ENCODE measurements around the gene RNF157.
"Not testable (repeated sequence)": the region's sequence is repeated elsewhere in the genome, so short reads cannot be mapped to it uniquely, and the experiment has no call there.

Gene RNF157

DNA sequence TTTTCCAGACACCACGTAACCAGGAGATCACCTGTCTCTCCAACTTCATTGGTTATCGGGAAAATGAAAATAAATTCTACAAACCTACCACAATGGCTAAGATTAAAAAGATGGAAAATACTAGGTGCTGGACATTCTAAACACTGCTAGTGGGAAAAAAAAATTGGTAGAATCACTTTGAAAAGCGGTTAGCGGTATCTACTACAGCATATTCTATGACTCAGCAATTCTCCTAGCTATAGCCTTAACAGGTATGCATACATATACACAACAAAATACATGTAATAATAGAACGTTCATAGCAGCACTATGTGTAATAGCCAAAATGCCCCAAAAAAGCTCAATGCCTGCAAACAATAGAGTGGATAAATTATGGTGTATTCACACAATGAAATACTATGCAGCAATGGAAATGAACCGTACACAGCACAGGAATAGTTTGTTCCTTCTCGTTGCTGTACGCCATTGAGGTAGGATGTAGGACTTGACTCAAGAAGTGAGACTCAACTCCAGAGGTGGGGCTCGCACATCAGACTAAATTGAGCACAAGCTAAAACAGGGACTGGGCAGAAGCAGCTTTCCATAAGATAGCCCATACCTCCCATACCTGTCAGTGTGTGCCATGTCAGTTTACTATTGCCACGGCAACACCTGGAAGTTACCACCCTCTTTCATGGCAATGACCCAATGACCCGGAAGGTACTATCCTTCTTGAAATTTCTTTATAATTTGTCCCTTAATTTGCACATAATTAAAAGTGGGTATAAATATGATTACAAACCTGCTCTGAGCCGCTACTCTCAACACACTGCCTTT is 44.8 kb downstream of the RNF157 start:
- FAIRE-seq (no peak), DNase-seq (ENCODE audit: low spot score) (no peak)

- FAIRE-seq, result no peak
Measured at GRCh38 chr17:76193591-76193990, 46.7 kb downstream of the RNF157 start.

GRCh38 chr17:76191896-76192295 is 48.4 kb downstream of the RNF157 start:
- FAIRE-seq (no peak), DNase-seq (ENCODE audit: low spot score) (no peak)

More at GRCh38 chr17:76193591-76193990, 46.7 kb downstream of the RNF157 start:
- no peak for DNase-seq (ENCODE audit: low spot score)

DNA sequence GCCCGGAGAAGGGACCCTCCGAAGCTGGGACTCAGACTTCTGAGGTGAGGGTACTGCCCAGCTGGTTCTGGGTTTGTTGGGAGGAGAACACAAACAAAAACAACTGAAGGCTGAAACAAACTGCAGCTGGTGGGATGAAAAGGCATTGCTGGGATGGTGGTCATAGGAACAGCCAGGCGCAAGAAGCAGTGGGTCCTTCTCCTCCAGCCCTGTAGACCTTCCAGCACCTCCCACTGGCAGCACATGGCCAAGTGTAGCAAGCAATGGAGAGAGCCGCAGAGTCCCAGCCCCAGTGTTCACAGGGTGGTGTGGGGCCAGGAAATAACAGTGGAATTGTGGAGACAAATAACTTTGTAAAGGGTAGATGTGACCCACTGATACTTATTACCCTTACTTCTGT is 50.6 kb downstream of the RNF157 start:
- no peak for FAIRE-seq

GRCh38 chr17:76189247-76189646 is 51.0 kb downstream of the RNF157 start:
- no peak for DNase-seq (ENCODE audit: low spot score)
- no peak for FAIRE-seq

More for the DNA sequence above, 50.6 kb downstream of the RNF157 start:
- DNase-seq (ENCODE audit: low spot score), result no peak

DNA sequence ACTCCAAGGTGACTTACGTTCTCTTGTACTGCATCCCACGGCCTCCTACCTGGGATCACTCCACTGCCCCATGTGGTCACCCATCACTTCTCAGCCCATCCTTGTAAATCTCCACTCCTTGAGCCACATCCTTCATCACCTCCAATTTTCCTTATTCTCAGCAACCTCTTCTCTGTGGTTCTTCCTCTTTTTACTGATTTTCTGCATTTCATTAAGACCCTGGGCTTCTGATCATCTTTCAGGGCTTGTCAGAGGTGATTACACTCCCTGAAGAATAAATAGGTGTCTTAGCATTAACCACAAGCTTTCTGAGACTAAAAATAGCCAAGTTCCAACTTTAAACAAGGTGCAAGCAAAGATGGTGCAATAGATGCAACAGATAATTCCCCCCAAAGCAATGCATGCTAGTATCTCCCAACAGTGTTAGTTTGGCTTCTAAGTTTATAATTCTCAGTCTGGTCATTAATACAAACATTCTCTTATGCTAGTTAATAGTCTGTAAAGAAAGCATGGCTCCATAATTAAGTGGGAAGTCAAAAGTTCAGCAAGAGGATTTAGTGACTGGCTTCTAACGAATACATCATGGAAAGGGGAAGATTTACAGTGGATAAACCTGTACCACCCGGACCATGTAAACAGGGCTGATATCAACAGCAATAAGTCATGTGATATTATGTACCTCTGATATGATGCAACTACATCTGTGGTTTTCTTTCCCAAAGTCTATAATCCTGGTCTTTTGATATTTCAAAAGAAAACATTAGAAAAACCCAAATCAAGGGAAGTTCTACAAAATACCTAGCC is 51.9 kb downstream of the RNF157 start:
- DNase-seq (ENCODE audit: low spot score) (no peak), FAIRE-seq (no peak)

DNA sequence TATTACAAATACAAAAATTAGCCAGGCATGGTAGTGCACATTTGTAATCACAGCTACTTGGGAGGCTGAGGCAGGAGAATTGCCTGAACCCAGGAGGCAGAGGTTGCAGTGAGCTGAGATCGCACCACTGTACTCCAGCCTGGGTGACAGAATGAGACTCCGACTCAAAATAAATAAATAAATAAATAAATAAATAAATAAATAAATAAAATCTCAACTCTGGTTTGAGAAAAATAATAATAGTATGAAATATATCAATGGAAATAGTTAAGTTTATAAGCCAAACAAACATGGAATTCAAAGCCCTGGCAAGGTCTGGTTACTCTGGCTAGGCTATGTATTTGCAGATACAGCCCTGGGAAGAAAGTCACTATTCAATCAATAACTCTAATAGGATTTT is 53.5 kb downstream of the RNF157 start:
- FAIRE-seq; DNase-seq (ENCODE audit: low spot score): not testable (repeated sequence)

GRCh38 chr17:76184290-76184689 is 56.0 kb downstream of the RNF157 start:
- FAIRE-seq, result no peak

GRCh38 chr17:76182016-76182764 is 58.1 kb downstream of the RNF157 start:
- FAIRE-seq (peak; percentile 50), DNase-seq (ENCODE audit: low spot score) (peak; percentile 76)

More at GRCh38 chr17:76184290-76184689, 56.0 kb downstream of the RNF157 start:
- no peak for DNase-seq (ENCODE audit: low spot score)

- DNase-seq (ENCODE audit: low spot score), result no peak
- FAIRE-seq, result no peak
Measured at GRCh38 chr17:76179496-76180467, 60.5 kb downstream of the RNF157 start.

- FAIRE-seq (no peak), DNase-seq (ENCODE audit: low spot score) (no peak)
Measured at GRCh38 chr17:76178124-76178523, 62.2 kb downstream of the RNF157 start.

DNA sequence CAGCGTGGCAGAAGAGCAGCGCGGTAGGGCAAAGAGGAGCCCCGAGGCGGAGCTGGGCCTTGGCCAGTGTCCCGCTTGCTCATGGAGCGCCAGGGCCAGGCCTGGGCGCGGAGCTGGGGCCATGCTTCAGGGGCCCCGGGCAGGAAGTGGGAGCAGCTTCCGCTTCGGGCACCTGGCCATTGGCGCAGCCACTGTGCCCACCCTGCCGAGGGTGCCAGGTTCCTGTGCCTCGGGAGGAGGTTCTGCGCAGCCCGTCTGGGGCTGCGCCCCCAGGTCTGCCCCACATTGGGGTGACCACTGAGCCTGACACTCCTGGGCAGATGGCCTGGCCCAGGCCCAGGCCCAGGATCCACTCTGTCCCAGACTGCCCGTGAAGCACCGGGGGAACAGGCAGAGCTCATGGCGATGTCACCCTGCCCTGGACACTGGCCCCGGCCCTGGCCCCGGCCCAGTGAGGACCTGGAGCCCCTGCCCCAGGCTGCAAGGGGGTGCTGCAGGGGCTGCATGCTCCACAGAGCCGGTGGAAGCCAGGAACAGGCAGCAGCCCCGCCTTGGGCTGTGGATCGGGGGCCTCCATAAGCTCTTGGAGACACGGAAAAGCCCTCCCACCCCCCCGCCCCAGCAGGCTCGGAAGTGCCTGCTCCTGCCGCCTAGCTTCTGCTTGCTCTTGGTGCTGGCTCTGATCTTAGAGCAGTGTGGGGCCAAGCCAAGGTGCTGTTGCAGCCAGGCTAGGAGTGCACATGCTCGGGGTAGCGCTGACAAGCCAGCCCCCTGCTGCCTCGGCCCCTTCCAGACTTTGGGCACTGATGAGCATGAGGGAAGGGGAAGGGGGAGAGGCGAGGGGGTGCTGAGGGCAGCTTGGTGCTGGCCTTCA is 63.4 kb downstream of the RNF157 start:
- FAIRE-seq (no peak), DNase-seq (ENCODE audit: low spot score) (no peak)

GRCh38 chr17:76174037-76174436 is 66.3 kb downstream of the RNF157 start:
- FAIRE-seq, result no peak
- no peak for DNase-seq (ENCODE audit: low spot score)

GRCh38 chr17:76173474-76173873 is 66.8 kb downstream of the RNF157 start:
- DNase-seq (ENCODE audit: low spot score) (no peak), FAIRE-seq (no peak)

- no peak for DNase-seq (ENCODE audit: low spot score)
- no peak for FAIRE-seq
Measured at GRCh38 chr17:76171706-76172105, 68.6 kb downstream of the RNF157 start.

DNA sequence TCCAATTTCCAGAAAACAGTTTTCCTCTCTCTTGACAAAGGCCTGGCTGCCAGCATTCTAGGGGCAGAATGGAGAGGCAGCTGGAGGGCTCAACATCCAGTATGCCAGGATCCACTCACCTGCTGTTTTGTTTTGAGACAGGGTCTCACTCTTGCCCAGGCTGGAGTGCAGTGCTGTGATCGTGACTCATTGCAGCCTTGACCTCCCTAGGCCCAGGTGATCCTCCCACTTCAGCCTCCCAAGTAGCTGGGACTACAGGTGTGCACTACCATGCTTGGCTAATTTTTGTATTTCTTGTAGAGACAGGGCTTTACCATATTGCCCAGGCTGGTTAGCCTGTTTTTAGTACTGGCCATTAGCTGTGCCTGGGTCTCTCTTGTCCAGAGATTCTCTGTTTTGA is 70.2 kb downstream of the RNF157 start:
- FAIRE-seq, result no peak

DNA sequence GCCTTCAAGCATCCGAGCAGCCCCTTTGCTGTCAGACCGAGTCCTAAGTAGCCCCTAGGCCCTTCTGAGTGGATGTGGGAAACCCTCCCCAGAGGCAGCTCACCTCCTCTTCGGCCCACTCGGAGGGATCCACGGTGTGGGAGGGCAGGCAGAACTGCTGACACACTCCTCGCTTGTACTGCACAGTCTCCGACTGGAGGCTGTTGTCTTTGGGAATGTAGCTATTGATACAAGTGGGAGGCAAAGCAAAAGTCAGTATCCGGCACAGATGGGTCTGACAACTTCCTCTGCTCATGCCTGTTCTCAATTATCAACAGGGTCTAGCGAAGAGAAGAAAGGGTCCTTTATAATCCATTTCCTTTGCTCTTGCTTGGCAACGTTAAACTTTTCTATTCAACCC is 73.4 kb downstream of the RNF157 start:
- FAIRE-seq (no peak), DNase-seq (ENCODE audit: low spot score) (no peak)

More for the DNA sequence above, 70.2 kb downstream of the RNF157 start:
- DNase-seq (ENCODE audit: low spot score), result no peak

GRCh38 chr17:76166168-76166567 is 74.1 kb downstream of the RNF157 start:
- FAIRE-seq (no peak), DNase-seq (ENCODE audit: low spot score) (no peak)

DNA sequence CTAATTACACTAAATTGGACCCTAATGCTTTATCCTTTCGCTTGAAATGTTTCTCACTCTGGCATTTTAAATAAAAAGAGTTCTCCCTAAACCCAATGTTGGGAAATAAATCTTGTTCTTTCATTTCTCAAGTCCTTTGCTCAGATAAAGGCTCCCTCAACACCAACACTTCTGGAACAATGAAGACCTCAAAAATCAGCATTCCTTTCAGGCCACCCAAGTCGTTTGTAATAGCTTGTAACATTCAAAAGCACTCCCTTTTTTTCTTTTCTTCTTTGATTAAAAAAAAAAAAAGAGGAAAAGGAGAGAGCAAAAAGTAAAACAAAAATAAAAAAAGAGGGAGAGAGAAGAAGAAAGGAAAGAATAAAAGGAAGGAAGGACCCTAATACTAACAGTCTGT is 76.0 kb downstream of the RNF157 start:
- DNase-seq (ENCODE audit: low spot score) (no peak), FAIRE-seq (no peak)

DNA sequence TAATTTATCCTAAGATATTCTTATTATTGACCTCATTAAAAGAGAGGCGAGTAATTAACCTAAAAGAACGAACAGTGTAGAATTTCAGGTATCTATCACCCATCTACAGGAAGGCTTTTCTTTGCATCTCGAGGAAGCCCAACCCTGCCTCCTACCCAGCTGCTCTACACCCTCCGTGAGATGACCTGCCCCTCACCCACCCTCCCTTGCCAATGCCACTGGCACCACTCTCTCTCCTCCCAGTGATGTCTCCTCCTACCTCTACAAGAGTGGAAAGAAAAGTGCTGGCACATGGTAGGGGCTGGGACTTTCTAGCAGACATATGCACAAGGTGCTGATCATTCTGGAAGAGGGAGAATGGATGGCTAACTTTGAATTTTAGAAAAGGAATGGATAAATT is 76.4 kb downstream of the RNF157 start:
- DNase-seq (ENCODE audit: low spot score), result no peak
- no peak for FAIRE-seq

Measured in RCC 7860 (cell line).